Measurements from ENCODE around the gene C17orf75. TPM values are rescaled to one million over a fixed set of nuclear protein-coding genes. Genes with fewer than 3 reads are reported as not detected.

C17orf75 gene
- polyA plus RNA-seq, 3 donors, result 4.1 to 5.7 (median 5.0) TPM

- H3K4me3 Mint-ChIP-seq, result no peak overlapping the region
- H3K4me2 ChIP-seq (replicated peaks; ENCODE audit: extremely low read depth, low read length, poor library complexity, severe bottlenecking), result no peak overlapping the region
- H3K27me3 ChIP-seq (ENCODE audit: control insufficient read depth in 2 of 2, insufficient read depth in 2 of 2, low read length in 2 of 2), result no peaks in the 10 kb centered on the region
- H3K9ac ChIP-seq (ENCODE audit: insufficient read depth, low read length, poor library complexity, severe bottlenecking), result no peak overlapping the region
- no peak overlapping the region for H2AFZ ChIP-seq (ENCODE audit: insufficient read depth, low read depth, low read length, poor library complexity, severe bottlenecking)
- H4K20me1 ChIP-seq (ENCODE audit: insufficient read depth, low read length), result no peaks in the 10 kb centered on the region
- H3K79me2 ChIP-seq (ENCODE audit: insufficient read depth, low read length), result no peaks in the 10 kb centered on the region
- no peak overlapping the region for H3K27ac ChIP-seq (ENCODE audit: low read depth in 1 of 2, low read length in 2 of 2)
- H3K36me3 Mint-ChIP-seq, result no peaks in the 10 kb centered on the region
- intact Hi-C loops (cut with micrococcal nuclease), result no loop called here
- no peak for DNase-seq
- no peak overlapping the region for H3K4me3 ChIP-seq (replicated peaks in 1 of 3; ENCODE audit: low read depth in 2 of 3, low read length in 3 of 3)
- peaks cover 0 to 3% (median 0%) of the 10 kb centered on the region in 7 donors for H3K9me3 Mint-ChIP-seq
- no peaks in the 10 kb centered on the region for H3K9me3 ChIP-seq (replicated peaks in 1 of 2; ENCODE audit: control insufficient read depth in 1 of 2, insufficient read depth in 1 of 2, low read length in 2 of 2)
- H3K4me1 ChIP-seq (ENCODE audit: control insufficient read depth in 1 of 2, insufficient read depth in 2 of 2, low read length in 2 of 2), result no peaks in the 10 kb centered on the region
- H3K4me1 Mint-ChIP-seq, result peaks cover 12% of the 10 kb centered on the region
- no peak for TF ChIP-seq CTCF (IDR thresholded peaks at IDR 0.05)
- peaks cover 3 to 10% (median 5%) of the 10 kb centered on the region in 3 donors for H3K27me3 Mint-ChIP-seq (ENCODE audit: low read depth in 3 of 3)
- no peaks in the 10 kb centered on the region for H3K36me3 ChIP-seq (replicated peaks in 1 of 2; ENCODE audit: control insufficient read depth in 1 of 2, insufficient read depth in 2 of 2, low read length in 2 of 2)
- WGBS (ENCODE audit: insufficient coverage), result 75% methylated on average over 9 of the region's 9 CpGs
- H3K27ac Mint-ChIP-seq, result no peak overlapping the region
Measured at GRCh38 chr17:32305049-32305448, 36.9 kb downstream of the C17orf75 start.

- Mint-ChIP-seq H3K9me3 (peaks cover 0 to 3% (median 0%) of the 10 kb centered on the region in 7 donors), H3K36me3 (no peaks in the 10 kb centered on the region), H3K27me3 (ENCODE audit: low read depth in 3 of 3) (peaks cover 5 to 10% (median 8%) of the 10 kb centered on the region in 3 donors), H3K4me3 (peak overlapping the region in 1 of 2 donors; percentile 18), H3K4me1 (peaks cover 12% of the 10 kb centered on the region), H3K27ac (peak overlapping the region in 1 of 7 donors; percentile 7)
- no peak for TF ChIP-seq CTCF (IDR thresholded peaks at IDR 0.05)
- Histone ChIP-seq H4K20me1 (ENCODE audit: insufficient read depth, low read length) (no peaks in the 10 kb centered on the region), H2AFZ (ENCODE audit: insufficient read depth, low read depth, low read length, poor library complexity, severe bottlenecking) (no peak overlapping the region), H3K4me1 (ENCODE audit: control insufficient read depth in 1 of 2, insufficient read depth in 2 of 2, low read length in 2 of 2) (no peaks in the 10 kb centered on the region), H3K4me3 (replicated peaks in 1 of 3; ENCODE audit: low read depth in 2 of 3, low read length in 3 of 3) (no peak overlapping the region), H3K27me3 (ENCODE audit: control insufficient read depth in 2 of 2, insufficient read depth in 2 of 2, low read length in 2 of 2) (no peaks in the 10 kb centered on the region), H3K4me2 (replicated peaks; ENCODE audit: extremely low read depth, low read length, poor library complexity, severe bottlenecking) (no peak overlapping the region), H3K9me3 (replicated peaks in 1 of 2; ENCODE audit: control insufficient read depth in 1 of 2, insufficient read depth in 1 of 2, low read length in 2 of 2) (no peaks in the 10 kb centered on the region), H3K9ac (ENCODE audit: insufficient read depth, low read length, poor library complexity, severe bottlenecking) (no peak overlapping the region), H3K79me2 (ENCODE audit: insufficient read depth, low read length) (no peaks in the 10 kb centered on the region), H3K27ac (ENCODE audit: low read depth in 1 of 2, low read length in 2 of 2) (no peak overlapping the region), H3K36me3 (replicated peaks in 1 of 2; ENCODE audit: control insufficient read depth in 1 of 2, insufficient read depth in 2 of 2, low read length in 2 of 2) (no peaks in the 10 kb centered on the region)
- intact Hi-C loops (cut with micrococcal nuclease), result no loop called here
- WGBS (ENCODE audit: insufficient coverage), result 62% methylated on average over 2 of the region's 2 CpGs
- no peak for DNase-seq
Measured at GRCh38 chr17:32303781-32304288, 38.1 kb downstream of the C17orf75 start.

All from CD14-positive monocyte (primary cell).